ENCODE data around the gene GSTM2. TPM values are rescaled to one million over a fixed set of nuclear protein-coding genes. Genes with fewer than 3 reads are reported as not detected.

Gene GSTM2
- total RNA-seq, 1 experiment from 2014 or later, result 5.9 TPM

GRCh38 chr1:109618661-109619575 lies 48.9 kb upstream of the GSTM2 start:
- RAD21 ChIA-PET (ENCODE audit: low non-redundant PET in 1 of 2, low total read pairs in 2 of 2, uncharacterized antibody in 2 of 2, unreplicated experiment in 2 of 2), result no interaction called here
- POLR2A ChIA-PET, result interaction anchor here (2.3 kb wide), 1 partner anchor 71 kb away, joined by 17 read pairs; the partner anchor contains the start of gene GNAI3
- peak overlapping the region; percentile 99 for H3K9ac ChIP-seq (ENCODE audit: low read length)

More at GRCh38 chr1:109618661-109619575, 48.9 kb upstream of the GSTM2 start:
- intact Hi-C loops (cut with micrococcal nuclease), result no loop called here
- no peaks in the 10 kb centered on the region for H4K20me1 ChIP-seq (ENCODE audit: insufficient read depth)
- peak overlapping the region; percentile 88 to 95 for H3K4me3 ChIP-seq (replicated peaks in 1 of 2; ENCODE audit: low read depth in 1 of 2, low read length in 2 of 2)
- H3K27me3 ChIP-seq (ENCODE audit: insufficient read depth, low read length), result no peaks in the 10 kb centered on the region
- H3K36me3 ChIP-seq (ENCODE audit: control insufficient read depth in 1 of 2, insufficient read depth in 2 of 2, low read length in 2 of 2), result no peaks in the 10 kb centered on the region
- peak overlapping the region; percentile 100 for H3K4me2 ChIP-seq (ENCODE audit: low read length)
- BruUV-seq (replicated peaks), result TSS peak; percentile 96
- H2AFZ ChIP-seq (ENCODE audit: low read depth, low read length, poor library complexity, severe bottlenecking), result no peak overlapping the region
- no peaks in the 10 kb centered on the region for H3K9me2 ChIP-seq (ENCODE audit: insufficient read depth)
- no peaks in the 10 kb centered on the region for H3K9me3 ChIP-seq (ENCODE audit: control insufficient read depth in 1 of 2, insufficient read depth in 1 of 2, low read depth in 1 of 2, low read length in 2 of 2)
- DNase-seq (ENCODE audit: low read depth, low spot score), result no peak
- peak overlapping the region; percentile 86 for H3K27ac ChIP-seq (ENCODE audit: low read depth, low read length)
- no peak for TF ChIP-seq FOSL1 (IDR thresholded peaks at IDR 0.05; ENCODE audit: low read depth)
- TF ChIP-seq SP1 (IDR thresholded peaks at IDR 0.05; ENCODE audit: low read depth), result no peak
- no peak for TF ChIP-seq ZNF274 (IDR thresholded peaks at IDR 0.05; ENCODE audit: low read depth, low read length)
- no peak for TF ChIP-seq MAX (IDR thresholded peaks at IDR 0.05)
- no peak for TF ChIP-seq RAD21 (IDR thresholded peaks at IDR 0.05; ENCODE audit: low read depth)
- TF ChIP-seq EZH2phosphoT487 (IDR thresholded peaks at IDR 0.05; ENCODE audit: borderline replicate concordance), result no peak
- no peak for TF ChIP-seq ZFX (IDR thresholded peaks at IDR 0.05)
- TF ChIP-seq CEBPB (IDR thresholded peaks at IDR 0.05; ENCODE audit: low read depth), result no peak
- no peak for TF ChIP-seq TCF7L2 (IDR thresholded peaks at IDR 0.05; ENCODE audit: borderline replicate concordance, extremely low read depth, insufficient read depth, insufficient read length)
- no peak for TF ChIP-seq EZH2 (IDR thresholded peaks at IDR 0.05)
- no peak for TF ChIP-seq POLR2AphosphoS5 (IDR thresholded peaks at IDR 0.05; ENCODE audit: low read depth, low read length)
- no peak for TF ChIP-seq ATF3 (IDR thresholded peaks at IDR 0.05)
- TF ChIP-seq CBX3 (IDR thresholded peaks at IDR 0.05; ENCODE audit: low read depth), result no peak
- no peak for TF ChIP-seq SIN3A (IDR thresholded peaks at IDR 0.05; ENCODE audit: low read depth)
- no peak for TF ChIP-seq ELF1 (IDR thresholded peaks at IDR 0.05; ENCODE audit: borderline replicate concordance, low read depth)
- no peak for TF ChIP-seq ZBTB33 (IDR thresholded peaks at IDR 0.05; ENCODE audit: extremely low read depth, insufficient replicate concordance, low read length)
- no peak for TF ChIP-seq REST (IDR thresholded peaks at IDR 0.05; ENCODE audit: low read depth)
- TF ChIP-seq EGR1 (IDR thresholded peaks at IDR 0.05; ENCODE audit: low read depth), result no peak
- no peak for TF ChIP-seq YY1 (IDR thresholded peaks at IDR 0.05; ENCODE audit: extremely low read depth, insufficient replicate concordance, low read depth, low read length)
- no peak for TF ChIP-seq JUND (IDR thresholded peaks at IDR 0.05)
- peaks cover 43% of the 10 kb centered on the region for H3K79me2 ChIP-seq (ENCODE audit: insufficient read depth, low read length)
- peaks cover 30 to 49% of the 10 kb centered on the region in 2 experiments; a peak in 3 of 4 replicates for H3K4me1 ChIP-seq (ENCODE audit: control insufficient read depth in 1 of 2, insufficient read depth in 2 of 2, low read length in 2 of 2)
- CTCF ChIA-PET, result interaction anchor here (0.9 to 2.0 kb wide), 3 partner anchors 11 to 73 kb away, joined by 3 to 11 read pairs (median 4); partner anchors contain the start of gene GNAI3
- ATAC-seq, result 0 out of 2 replicates have a peak, but pooled peaks have one; percentile 5
